SJCRH30 (cell line): ENCODE results near the gene PIP4K2A. TPM values are rescaled to one million over a fixed set of nuclear protein-coding genes. Genes with fewer than 3 reads are reported as not detected.
"Not testable (repeated sequence)": the region's sequence is repeated elsewhere in the genome, so short reads cannot be mapped to it uniquely, and the experiment has no call there.

Source experiments
- DNase-seq, 2 experiments: peaks; one replicate each; pipeline ENCODE4 v3.0.0-alpha.2; 2015 to 2020
- H3K27ac ChIP-seq: fragments of 250-450 bp; sonication (Bioruptor Pico); 2 replicates; pipeline ENCODE4 v1.5.1; 2020; ENCODE audit warnings: mild to moderate bottlenecking, moderate library complexity
- H3K27me3 ChIP-seq: fragments of 250-450 bp; sonication (Bioruptor Pico); 2 replicates; pipeline ENCODE4 v1.5.1; 2020; ENCODE audit warnings: mild to moderate bottlenecking, moderate library complexity
- H3K36me3 ChIP-seq: fragments of 250-450 bp; sonication (Bioruptor Pico); 2 replicates; pipeline ENCODE4 v1.5.1; 2020; ENCODE audit warnings: mild to moderate bottlenecking, moderate library complexity
- H3K4me1 ChIP-seq: fragments of 250-450 bp; sonication (Bioruptor Pico); 2 replicates; pipeline ENCODE4 v1.5.1; 2020; ENCODE audit warnings: mild to moderate bottlenecking, moderate library complexity
- H3K4me3 ChIP-seq: fragments of 250-450 bp; sonication (Bioruptor Pico); 2 replicates; pipeline ENCODE4 v1.5.1; 2020; ENCODE audit warnings: mild to moderate bottlenecking, moderate library complexity
- H3K9me3 ChIP-seq: fragments of 250-450 bp; sonication (Bioruptor Pico); replicated peaks from 2 replicates; pipeline ENCODE4 v1.5.1; 2020; ENCODE audit warnings: mild to moderate bottlenecking, moderate library complexity
- total RNA-seq: library from RNA; depleted of rRNA; stranded (reverse); fragments of >200 nt; shearing (Covaris generic); gene quantifications from 2 replicates; pipeline ENCODE4 v1.2.3, GENCODE V29; 2014; rRNA removed

The PIP4K2A gene
- total RNA-seq, result 23.2 and 27.9 TPM in 2 replicates

- H3K9me3 ChIP-seq, result no peaks in the 10 kb centered on the region
- H3K4me1 ChIP-seq, result peaks cover 6% of the 10 kb centered on the region
- H3K4me3 ChIP-seq, result peak within 1 kb of the TSS; percentile 99
- DNase-seq, result peak; percentile 64 to 79
- no peaks in the 10 kb centered on the region for H3K27me3 ChIP-seq
- peak within 1 kb of the TSS; percentile 50; the same call in 1 of the 2 replicates for H3K27ac ChIP-seq
- H3K36me3 ChIP-seq, result no peaks in the 10 kb centered on the region
These were observed at the start of gene PIP4K2A for GRCh38 chr10:22714479-22715289. Gene PIP4K2A (minus strand): TSS chr10:22714578. CDS start chr10:22714326, 252 bp downstream.

- Histone ChIP-seq H3K27me3 (no peaks in the 10 kb centered on the region), H3K4me1 (no peaks in the 10 kb centered on the region), H3K9me3 (0 out of 2 replicates have a peak, but pooled peaks cover 2% of the 10 kb centered on the region), H3K36me3 (no peaks in the 10 kb centered on the region), H3K4me3 (no peak overlapping the region), H3K27ac (no peak overlapping the region)
- DNase-seq, result no peak
These were observed 47.3 kb upstream of the PIP4K2A start for GRCh38 chr10:22761569-22762220.

- 0 out of 2 replicates have a peak, but pooled peaks cover 3% of the 10 kb centered on the region for H3K9me3 ChIP-seq
- H3K4me3 ChIP-seq, result no peak overlapping the region
- H3K27me3 ChIP-seq, result no peaks in the 10 kb centered on the region
- DNase-seq, result no peak
- H3K27ac ChIP-seq, result no peak overlapping the region
- H3K36me3 ChIP-seq, result no peaks in the 10 kb centered on the region
- H3K4me1 ChIP-seq, result no peaks in the 10 kb centered on the region
These were observed 45.6 kb upstream of the PIP4K2A start for GRCh38 chr10:22760025-22760424.

- H3K36me3 ChIP-seq, result no peaks in the 10 kb centered on the region
These were observed 44.5 kb upstream of the PIP4K2A start for GRCh38 chr10:22758867-22759266.

GRCh38 chr10:22754296-22754695, 39.9 kb upstream of the PIP4K2A start:
- no peak overlapping the region for H3K4me3 ChIP-seq
- no peaks in the 10 kb centered on the region for H3K36me3 ChIP-seq
- H3K27me3 ChIP-seq, result no peaks in the 10 kb centered on the region
- no peaks in the 10 kb centered on the region for H3K4me1 ChIP-seq
- H3K9me3 ChIP-seq, result 0 out of 2 replicates have a peak, but pooled peaks cover 3% of the 10 kb centered on the region
- no peak for DNase-seq
- no peak overlapping the region for H3K27ac ChIP-seq

More at GRCh38 chr10:22758867-22759266, 44.5 kb upstream of the PIP4K2A start:
- no peaks in the 10 kb centered on the region for H3K4me1 ChIP-seq
- H3K27ac ChIP-seq, result no peak overlapping the region
- H3K9me3 ChIP-seq, result 0 out of 2 replicates have a peak, but pooled peaks cover 3% of the 10 kb centered on the region
- DNase-seq, result no peak
- H3K27me3 ChIP-seq, result no peaks in the 10 kb centered on the region
- H3K4me3 ChIP-seq, result no peak overlapping the region

GRCh38 chr10:22753786-22754185, 39.4 kb upstream of the PIP4K2A start:
- Histone ChIP-seq H3K4me1 (no peaks in the 10 kb centered on the region), H3K4me3 (no peak overlapping the region), H3K27ac (no peak overlapping the region), H3K36me3 (no peaks in the 10 kb centered on the region), H3K9me3 (0 out of 2 replicates have a peak, but pooled peaks cover 3% of the 10 kb centered on the region), H3K27me3 (no peaks in the 10 kb centered on the region)
- no peak for DNase-seq

GRCh38 chr10:22752272-22752889, 38.0 kb upstream of the PIP4K2A start:
- no peak overlapping the region for H3K27ac ChIP-seq
- H3K36me3 ChIP-seq, result no peaks in the 10 kb centered on the region
- DNase-seq, result no peak
- no peak overlapping the region for H3K4me3 ChIP-seq
- H3K9me3 ChIP-seq, result peaks cover 7% of the 10 kb centered on the region
- no peaks in the 10 kb centered on the region for H3K4me1 ChIP-seq
- H3K27me3 ChIP-seq, result no peaks in the 10 kb centered on the region

GRCh38 chr10:22750131-22750530, 35.8 kb upstream of the PIP4K2A start:
- Histone ChIP-seq H3K36me3 (no peaks in the 10 kb centered on the region), H3K4me1 (no peaks in the 10 kb centered on the region), H3K27ac (no peak overlapping the region), H3K9me3 (peaks cover 4% of the 10 kb centered on the region), H3K27me3 (no peaks in the 10 kb centered on the region), H3K4me3 (no peak overlapping the region)
- DNase-seq, result no peak

- H3K4me1 ChIP-seq, H3K27ac ChIP-seq, H3K27me3 ChIP-seq, DNase-seq, H3K36me3 ChIP-seq, H3K9me3 ChIP-seq, H3K4me3 ChIP-seq: not testable (repeated sequence)
These were observed 30.5 kb upstream of the PIP4K2A start for GRCh38 chr10:22744858-22745257.

GRCh38 chr10:22742678-22743077, 28.3 kb upstream of the PIP4K2A start:
- Histone ChIP-seq H3K9me3 (peaks cover 4% of the 10 kb centered on the region; the same call in 1 of the 2 replicates), H3K27me3 (no peaks in the 10 kb centered on the region), H3K27ac (no peak overlapping the region), H3K36me3 (no peaks in the 10 kb centered on the region), H3K4me3 (no peak overlapping the region), H3K4me1 (no peaks in the 10 kb centered on the region; the same call in 1 of the 2 replicates)
- DNase-seq, result no peak

- not testable (repeated sequence) for DNase-seq, H3K4me1 ChIP-seq, H3K27me3 ChIP-seq, H3K27ac ChIP-seq, H3K36me3 ChIP-seq, H3K9me3 ChIP-seq, H3K4me3 ChIP-seq
These were observed 27.3 kb upstream of the PIP4K2A start for GRCh38 chr10:22741631-22742030.

- Histone ChIP-seq H3K36me3 (no peaks in the 10 kb centered on the region), H3K9me3 (peaks cover 4% of the 10 kb centered on the region; the same call in 1 of the 2 replicates), H3K27ac (no peak overlapping the region), H3K4me3 (no peak overlapping the region), H3K4me1 (no peaks in the 10 kb centered on the region; the same call in 1 of the 2 replicates), H3K27me3 (no peaks in the 10 kb centered on the region)
- peak; percentile 13 to 42 for DNase-seq
These were observed 25.8 kb upstream of the PIP4K2A start for GRCh38 chr10:22740180-22740579.

GRCh38 chr10:22737587-22737986, 23.2 kb upstream of the PIP4K2A start:
- Histone ChIP-seq H3K27me3 (no peaks in the 10 kb centered on the region), H3K4me1 (no peaks in the 10 kb centered on the region), H3K27ac (no peak overlapping the region), H3K36me3 (no peaks in the 10 kb centered on the region), H3K9me3 (0 out of 2 replicates have a peak, but pooled peaks cover 4% of the 10 kb centered on the region), H3K4me3 (no peak overlapping the region)
- DNase-seq, result no peak

- no peak for DNase-seq
- H3K4me3 ChIP-seq, result no peak overlapping the region
- H3K27me3 ChIP-seq, result no peaks in the 10 kb centered on the region
- no peak overlapping the region for H3K27ac ChIP-seq
- 0 out of 2 replicates have a peak, but pooled peaks cover 4% of the 10 kb centered on the region for H3K9me3 ChIP-seq
- no peaks in the 10 kb centered on the region for H3K4me1 ChIP-seq
- no peaks in the 10 kb centered on the region for H3K36me3 ChIP-seq
These were observed 21.8 kb upstream of the PIP4K2A start for GRCh38 chr10:22736134-22736533.

GRCh38 chr10:22733992-22734391, 19.6 kb upstream of the PIP4K2A start:
- no peaks in the 10 kb centered on the region for H3K36me3 ChIP-seq
- no peaks in the 10 kb centered on the region for H3K27me3 ChIP-seq
- no peak overlapping the region for H3K27ac ChIP-seq

More at GRCh38 chr10:22733992-22734391, 19.6 kb upstream of the PIP4K2A start:
- 0 out of 2 replicates have a peak, but pooled peaks cover under 1% of the 10 kb centered on the region for H3K9me3 ChIP-seq
- no peak for DNase-seq
- H3K4me1 ChIP-seq, result no peaks in the 10 kb centered on the region
- H3K4me3 ChIP-seq, result no peak overlapping the region
